ENCODE results near the gene STPG2. TPM values are rescaled to one million over a fixed set of nuclear protein-coding genes. Genes with fewer than 3 reads are reported as not detected.

Gene STPG2
- total and polyA plus RNA-seq, 2 of the 8 experiments (the other 6 are each of a cell fraction or from before 2014, with no cell fraction given), result 0.03 TPM; not detected in 1

GRCh38 chr4:97879942-97880341, 263.3 kb downstream of the STPG2 start:
- H4K5ac ChIP-seq (ENCODE audit: insufficient read length, low read depth, low read length), result no peak overlapping the region
- H3K4me3 ChIP-seq (ENCODE audit: extremely low read depth in 1 of 4, insufficient read depth in 2 of 4, low read depth in 3 of 4, low read length in 4 of 4), result no peak overlapping the region
- H2BK20ac ChIP-seq (ENCODE audit: low read length), result no peak overlapping the region
- no peaks in the 10 kb centered on the region for H3K27me3 ChIP-seq (replicated peaks in 1 of 4; ENCODE audit: control insufficient read depth in 3 of 4, extremely low read depth in 1 of 4, insufficient read depth in 3 of 4, low read length in 3 of 4)
- H2BK5ac ChIP-seq (ENCODE audit: low read depth, low read length), result no peak overlapping the region
- H3K14ac ChIP-seq (ENCODE audit: insufficient read length), result no peak overlapping the region
- H3K4me1 ChIP-seq (replicated peaks in 1 of 4; ENCODE audit: control insufficient read depth in 3 of 4, insufficient read depth in 4 of 4, low read length in 3 of 4), result no peaks in the 10 kb centered on the region
- ChIA-PET POLR2A (ENCODE audit: partially characterized antibody) (no interaction called here), CTCF (ENCODE audit: partially characterized antibody) (interaction anchor here (0.6 to 0.9 kb wide), 2 partner anchors 13 to 659 kb away, joined by 3 read pairs; no protein-coding TSS in a partner anchor)
- H3K23me2 ChIP-seq (ENCODE audit: low read depth, low read length), result no peaks in the 10 kb centered on the region
- 92% methylated on average over 2 of the region's 2 CpGs; no CpG with 5 or more reads in 1 of the 2 experiments for WGBS, 2 experiments (ENCODE audit: extremely low coverage in 1 of 2, insufficient coverage in 1 of 2, insufficient read length in 1 of 2, insufficient replicate concordance in 2 of 2, low coverage in 1 of 2, low lambda C conversion rate in 2 of 2, missing lambda C conversion rate in 1 of 2)
- H3K27ac ChIP-seq (ENCODE audit: low read depth, low read length), result no peak overlapping the region
- no peaks in the 10 kb centered on the region; a peak in 1 of 8 replicates for H3K36me3 ChIP-seq (ENCODE audit: control insufficient read depth in 2 of 4, insufficient read depth in 4 of 4, low read length in 3 of 4)
- H3K9me3 ChIP-seq (ENCODE audit: insufficient read depth in 2 of 2, low read depth in 1 of 2, low read length in 1 of 2), result no peaks in the 10 kb centered on the region
- no peak overlapping the region for H3K18ac ChIP-seq (ENCODE audit: extremely low read depth, low read length)
- H3K79me2 ChIP-seq (ENCODE audit: control insufficient read depth in 1 of 2, insufficient read depth in 2 of 2, low read length in 2 of 2), result no peaks in the 10 kb centered on the region
- H3K4ac ChIP-seq (replicated peaks; ENCODE audit: insufficient read length, low read depth, low read length), result no peak overlapping the region
- H2AK5ac ChIP-seq (ENCODE audit: low read depth, low read length), result no peak overlapping the region
- H2BK12ac ChIP-seq (ENCODE audit: low read depth, low read length), result no peak overlapping the region
- H4K91ac ChIP-seq (replicated peaks; ENCODE audit: insufficient read length, low read length), result no peak overlapping the region
- H3K56ac ChIP-seq (replicated peaks; ENCODE audit: insufficient read length, low read depth, low read length), result no peak overlapping the region
- H3K79me1 ChIP-seq (ENCODE audit: low read depth, low read length), result no peaks in the 10 kb centered on the region
- no peak overlapping the region for H3K4me2 ChIP-seq (ENCODE audit: insufficient read depth in 1 of 2, low read depth in 2 of 2, low read length in 2 of 2)
- H2BK120ac ChIP-seq (replicated peaks; ENCODE audit: low read depth, low read length), result no peak overlapping the region
- no peak overlapping the region for H2AFZ ChIP-seq (ENCODE audit: low read length)
- DNase-seq (ENCODE audit: low read depth in 1 of 2, low spot score in 2 of 2) (no peak), FAIRE-seq (no peak)
- H4K20me1 ChIP-seq (replicated peaks in 1 of 2; ENCODE audit: control insufficient read depth in 1 of 2, insufficient read depth in 2 of 2, low read length in 2 of 2), result no peaks in the 10 kb centered on the region
- no peak overlapping the region for H2BK15ac ChIP-seq (ENCODE audit: low read length)
- H4K8ac ChIP-seq (ENCODE audit: extremely low read depth, insufficient read depth, low read length), result no peak overlapping the region
- H3K23ac ChIP-seq (ENCODE audit: insufficient read length), result no peak overlapping the region
- no peak overlapping the region for H3K9ac ChIP-seq (replicated peaks in 1 of 4; ENCODE audit: extremely low read depth in 1 of 4, low read depth in 3 of 4, low read length in 3 of 4)
- TF ChIP-seq POU5F1 (IDR thresholded peaks at IDR 0.05; ENCODE audit: low read depth, low read length) (no peak), BRCA1 (IDR thresholded peaks at IDR 0.05; ENCODE audit: low read depth, low read length) (no peak), TBP (IDR thresholded peaks at IDR 0.05; ENCODE audit: low read depth, low read length) (no peak), ZNF274 (IDR thresholded peaks at IDR 0.05; ENCODE audit: borderline replicate concordance, extremely low read depth, low read length) (no peak), EZH2 (IDR thresholded peaks at IDR 0.05; ENCODE audit: low read depth, low read length, severe bottlenecking) (no peak), PHF8 (conservative IDR thresholded peaks at IDR 0.05; ENCODE audit: low read depth, low read length) (no peak), JUN (IDR thresholded peaks at IDR 0.05; ENCODE audit: low read depth, low read length) (no peak), GABPA (IDR thresholded peaks at IDR 0.05; ENCODE audit: borderline replicate concordance, insufficient read depth, low read length) (no peak), SP4 (IDR thresholded peaks at IDR 0.05; ENCODE audit: low read length) (no peak), CTCF (IDR thresholded peaks at IDR 0.05; ENCODE audit: control extremely low read depth in 1 of 3, insufficient read depth in 1 of 3, low read depth in 1 of 3, low read length in 3 of 3) (no peak), GTF2F1 (IDR thresholded peaks at IDR 0.05; ENCODE audit: borderline replicate concordance, low read depth, low read length) (no peak), KDM4A (IDR thresholded peaks at IDR 0.05; ENCODE audit: low read depth, low read length, severe bottlenecking) (no peak), CREB1 (IDR thresholded peaks at IDR 0.05) (no peak)

All from H1 (cell line).